H1 (cell line): ENCODE results near the gene SNCAIP. TPM values are rescaled to one million over a fixed set of nuclear protein-coding genes. Genes with fewer than 3 reads are reported as not detected.
A peak's percentile ranks its signal among the peaks of the same experiment; 100 is the strongest.

Experiments
- CTCF ChIA-PET: fragments of 300-600 bp; sonication (Branson Sonifier 250); formaldehyde crosslinking; loops from one replicate; lab custom pipeline; 2021; ENCODE audit not compliant: partially characterized antibody; lab: Charles Lee
- POLR2A ChIA-PET: fragments of 300-600 bp; sonication (Branson Sonifier 250); formaldehyde crosslinking; loops from one replicate; lab custom pipeline; 2021; ENCODE audit warnings: inconsistent platforms; ENCODE audit not compliant: partially characterized antibody; lab: Charles Lee
- DNase-seq, 2 experiments: peaks; one replicate each; pipeline versions ENCODE4 v3.0.0 to v3.0.0-alpha.2; 2010 to 2022; ENCODE audit warnings: low spot score in 2 of 2, low read depth in 1 of 2, mixed read lengths in 1 of 2
- FAIRE-seq: peaks from 2 replicates; lab custom pipeline; 2011; peaks lifted over from hg19 to GRCh38; lab: Jason Lieb, UNC
- H2AFZ ChIP-seq: 2 replicates; pipeline ENCODE4 v1.8.1; 2012; ENCODE audit warnings: low read length, inconsistent platforms
- H2AK5ac ChIP-seq: 2 replicates; pipeline ENCODE4 v1.6.1; 2013; ENCODE audit warnings: low read depth, low read length
- H2BK120ac ChIP-seq: replicated peaks from 2 replicates; pipeline ENCODE3; 2013; ENCODE audit warnings: low read depth, low read length, inconsistent platforms
- H2BK12ac ChIP-seq: 2 replicates; pipeline ENCODE4 v1.6.1; 2013; ENCODE audit warnings: low read depth, low read length
- H2BK15ac ChIP-seq: 2 replicates; pipeline ENCODE4 v1.6.1; 2013; ENCODE audit warnings: low read length
- H2BK20ac ChIP-seq: 2 replicates; pipeline ENCODE4 v1.6.1; 2013; ENCODE audit warnings: low read length
- H2BK5ac ChIP-seq: 2 replicates; pipeline ENCODE4 v1.6.1; 2013; ENCODE audit warnings: low read depth, low read length
- H3K14ac ChIP-seq: 2 replicates; pipeline ENCODE4 v1.6.1; 2013; ENCODE audit warnings: inconsistent platforms; ENCODE audit not compliant: insufficient read length
- H3K18ac ChIP-seq: 2 replicates; pipeline ENCODE4 v1.6.1; 2013; ENCODE audit warnings: low read length; ENCODE audit errors: extremely low read depth
- H3K23ac ChIP-seq: 2 replicates; pipeline ENCODE4 v1.6.1; 2013; ENCODE audit warnings: inconsistent platforms; ENCODE audit not compliant: insufficient read length
- H3K23me2 ChIP-seq: 2 replicates; pipeline ENCODE4 v1.6.1; 2013; ENCODE audit warnings: low read depth, low read length
- H3K27ac ChIP-seq: 2 replicates; pipeline ENCODE4 v1.6.1; 2011; ENCODE audit warnings: low read depth, low read length, inconsistent platforms
- H3K27me3 ChIP-seq, 4 experiments: replicated peaks in 1 of 4; 1 replicate in 1 of 4; 2 replicates in 3 of 4; pipeline versions ENCODE4 v1.6.1 to v1.8.1; 2011 to 2013; ENCODE audit warnings: low read length in 3 of 4, mild to moderate bottlenecking in 3 of 4, inconsistent platforms in 2 of 4, mixed read lengths in 2 of 4, moderate library complexity in 1 of 4; ENCODE audit not compliant: control insufficient read depth in 3 of 4, insufficient read depth in 3 of 4; ENCODE audit errors: extremely low read depth in 1 of 4
- H3K36me3 ChIP-seq, 4 experiments: 2 replicates each; pipeline versions ENCODE4 v1.6.1 to v1.8.1; 2011 to 2013; ENCODE audit warnings: mild to moderate bottlenecking in 4 of 4, low read length in 3 of 4, moderate library complexity in 2 of 4, control low read depth in 1 of 4, inconsistent platforms in 1 of 4; ENCODE audit not compliant: insufficient read depth in 4 of 4, control insufficient read depth in 2 of 4
- H3K4ac ChIP-seq: replicated peaks from 2 replicates; pipeline ENCODE3; 2013; ENCODE audit warnings: low read length, low read depth, mixed read lengths, inconsistent platforms; ENCODE audit not compliant: insufficient read length
- H3K4me1 ChIP-seq, 4 experiments: replicated peaks in 1 of 4; 1 replicate in 1 of 4; 2 replicates in 3 of 4; pipeline versions ENCODE4 v1.6.1 to v1.8.1; 2011 to 2013; ENCODE audit warnings: low read length in 3 of 4, inconsistent platforms in 2 of 4, mixed read lengths in 1 of 4; ENCODE audit not compliant: insufficient read depth in 4 of 4, control insufficient read depth in 3 of 4
- H3K4me2 ChIP-seq, 2 experiments: 2 replicates each; pipeline versions ENCODE4 v1.6.1 to v1.8.1; 2011 to 2013; ENCODE audit warnings: low read depth in 2 of 2, low read length in 2 of 2, control low read depth in 1 of 2, inconsistent platforms in 1 of 2, mild to moderate bottlenecking in 1 of 2; ENCODE audit not compliant: insufficient read depth in 1 of 2
- H3K4me3 ChIP-seq, 4 experiments: fragments of 200-600, 300-600 bp in 1 of 4; sonication (generic), shearing (Covaris generic), sonication (Bioruptor Twin) in 1 of 4; 2 replicates each; pipeline versions ENCODE4 v1.5.1 to v1.8.1; 2011 to 2016; ENCODE audit warnings: low read length in 4 of 4, low read depth in 3 of 4, control low read depth in 2 of 4, inconsistent platforms in 2 of 4, mild to moderate bottlenecking in 2 of 4, mixed read lengths in 1 of 4, moderate library complexity in 1 of 4; ENCODE audit not compliant: insufficient read depth in 2 of 4; ENCODE audit errors: extremely low read depth in 1 of 4
- H3K56ac ChIP-seq: replicated peaks from 2 replicates; pipeline ENCODE3; 2013; ENCODE audit warnings: low read depth, mild to moderate bottlenecking, mixed read lengths, low read length, inconsistent platforms; ENCODE audit not compliant: insufficient read length
- H3K79me1 ChIP-seq: 2 replicates; pipeline ENCODE4 v1.6.1; 2013; ENCODE audit warnings: low read depth, low read length, control low read depth
- H3K79me2 ChIP-seq, 2 experiments: 2 replicates each; pipeline versions ENCODE4 v1.6.1 to v1.8.1; 2012 to 2013; ENCODE audit warnings: low read length in 2 of 2, mild to moderate bottlenecking in 2 of 2, inconsistent platforms in 1 of 2; ENCODE audit not compliant: insufficient read depth in 2 of 2, control insufficient read depth in 1 of 2
- H3K9ac ChIP-seq, 4 experiments: replicated peaks in 1 of 4; 1 replicate in 1 of 4; 2 replicates in 3 of 4; pipeline versions ENCODE4 v1.6.1 to v1.8.1; 2011 to 2013; ENCODE audit warnings: low read depth in 3 of 4, low read length in 3 of 4, control low read depth in 2 of 4, mild to moderate bottlenecking in 2 of 4, moderate library complexity in 2 of 4, inconsistent platforms in 1 of 4; ENCODE audit errors: extremely low read depth in 1 of 4
- H3K9me3 ChIP-seq, 2 experiments: 2 replicates each; pipeline versions ENCODE4 v1.6.1 to v1.8.1; 2012 to 2013; ENCODE audit warnings: mild to moderate bottlenecking in 2 of 2, moderate library complexity in 2 of 2, control low read depth in 1 of 2, inconsistent platforms in 1 of 2, low read depth in 1 of 2, low read length in 1 of 2, mixed read lengths in 1 of 2; ENCODE audit not compliant: insufficient read depth in 2 of 2
- H4K20me1 ChIP-seq, 2 experiments: replicated peaks in 1 of 2; 2 replicates each; pipeline versions ENCODE3 to v1.8.1; 2011 to 2013; ENCODE audit warnings: inconsistent platforms in 2 of 2, low read length in 2 of 2, mild to moderate bottlenecking in 1 of 2; ENCODE audit not compliant: insufficient read depth in 2 of 2, control insufficient read depth in 1 of 2
- H4K5ac ChIP-seq: 2 replicates; pipeline ENCODE4 v1.6.1; 2013; ENCODE audit warnings: low read length, low read depth, mixed read lengths, inconsistent platforms; ENCODE audit not compliant: insufficient read length
- H4K8ac ChIP-seq: 2 replicates; pipeline ENCODE4 v1.8.0; 2013; ENCODE audit warnings: mild to moderate bottlenecking, moderate library complexity, low read length, inconsistent platforms; ENCODE audit not compliant: insufficient read depth; ENCODE audit errors: extremely low read depth
- H4K91ac ChIP-seq: replicated peaks from 2 replicates; pipeline ENCODE3; 2013; ENCODE audit warnings: low read length, mixed read lengths, inconsistent platforms; ENCODE audit not compliant: insufficient read length
- BACH1 ChIP-seq: IDR thresholded peaks from 2 replicates; pipeline ENCODE4 v1.6.1; 2012; ENCODE audit warnings: low read length, improper control_type of control experiment
- EP300 ChIP-seq, 2 experiments: IDR thresholded peaks; 1 replicate in 1 of 2; 2 replicates in 1 of 2; pipeline ENCODE4 v1.6.1; 2011 to 2012; ENCODE audit warnings: low read depth in 2 of 2, low read length in 2 of 2, mild to moderate bottlenecking in 2 of 2, borderline replicate concordance in 1 of 2, inconsistent platforms in 1 of 2, moderate library complexity in 1 of 2
- JUND ChIP-seq: IDR thresholded peaks from 2 replicates; pipeline ENCODE4 v1.6.1; 2011; ENCODE audit warnings: mild to moderate bottlenecking, improper control_type of control experiment, low read length
- KDM1A ChIP-seq: fragments of 200-600, 300-600 bp; sonication (generic); IDR thresholded peaks from 2 replicates; pipeline ENCODE4 v1.7.1; 2016; ENCODE audit warnings: mild to moderate bottlenecking, low read length, borderline replicate concordance
- PHF8 ChIP-seq: fragments of 200-600 bp; sonication (generic); conservative IDR thresholded peaks from 2 replicates; pipeline ENCODE4 v1.7.1; 2012; ENCODE audit warnings: low read depth, mild to moderate bottlenecking, inconsistent platforms, low read length, moderate library complexity
- TEAD4 ChIP-seq: IDR thresholded peaks from 2 replicates; pipeline ENCODE4 v1.6.1; 2012; ENCODE audit warnings: low read depth, low read length, inconsistent platforms, mixed read lengths
- WGBS, 2 experiments: shearing (Covaris generic) in 1 of 2; methylation state at CpG; one replicate each; pipeline versions ENCODE4 v1.1.6 to v1.1.7; 2013 to 2015; ENCODE audit warnings: low lambda C conversion rate in 2 of 2, mixed read lengths in 2 of 2, inconsistent platforms in 1 of 2, low coverage in 1 of 2, missing lambda C conversion rate in 1 of 2; ENCODE audit not compliant: insufficient replicate concordance in 2 of 2, insufficient coverage in 1 of 2, insufficient read length in 1 of 2; ENCODE audit errors: extremely low coverage in 1 of 2, missing lambda C conversion rate in 1 of 2; 5-methylcytosine and 5-hydroxymethylcytosine counted together
- polyA plus RNA-seq, 7 experiments: library from polyadenylated mRNA; depleted of rRNA in 3 of 7; stranded (reverse) in 5 of 7; unstranded in 2 of 7; fragments of >200 nt in 5 of 7; fragments of 200-250 nt in 2 of 7; gene quantifications; 1 replicate in 5 of 7; 2 replicates in 1 of 7; 4 replicates in 1 of 7; pipeline versions ENCODE4 v1.2.1 to v1.2.3, GENCODE V29; 2011 to 2013; ENCODE audit warnings: missing spikeins in 2 of 7, mixed read lengths in 2 of 7
- total RNA-seq: library from RNA; stranded (reverse); fragmentation: NEBNext Ultra II Directional; extraction: Animal tissue kit (Norgen Biotek cat#: 25700); gene quantifications from 2 replicates; pipeline ENCODE4 v1.2.1, GENCODE V29; 2021
- TF ChIP-seq, protein P1 (sequence below): IDR thresholded peaks from 2 replicates; pipeline ENCODE4 v1.6.1; 2011; ENCODE audit warnings: low read depth, mild to moderate bottlenecking, low read length; ENCODE audit not compliant: insufficient read depth
- TF ChIP-seq, protein P2 (sequence below), 3 experiments: IDR thresholded peaks; 1 replicate in 2 of 3; 2 replicates in 1 of 3; pipeline versions ENCODE4 v1.5.1 to v1.6.1; 2011; ENCODE audit warnings: low read length in 3 of 3, mild to moderate bottlenecking in 3 of 3, inconsistent platforms in 2 of 3, low read depth in 1 of 3, moderate library complexity in 1 of 3; ENCODE audit not compliant: insufficient read depth in 1 of 3; ENCODE audit errors: control extremely low read depth in 1 of 3

The SNCAIP gene
- total and polyA plus RNA-seq, 2 of the 8 experiments (the other 6 are each of a cell fraction or from before 2014, with no cell fraction given), result 3.9 to 9.0 TPM

DNA sequence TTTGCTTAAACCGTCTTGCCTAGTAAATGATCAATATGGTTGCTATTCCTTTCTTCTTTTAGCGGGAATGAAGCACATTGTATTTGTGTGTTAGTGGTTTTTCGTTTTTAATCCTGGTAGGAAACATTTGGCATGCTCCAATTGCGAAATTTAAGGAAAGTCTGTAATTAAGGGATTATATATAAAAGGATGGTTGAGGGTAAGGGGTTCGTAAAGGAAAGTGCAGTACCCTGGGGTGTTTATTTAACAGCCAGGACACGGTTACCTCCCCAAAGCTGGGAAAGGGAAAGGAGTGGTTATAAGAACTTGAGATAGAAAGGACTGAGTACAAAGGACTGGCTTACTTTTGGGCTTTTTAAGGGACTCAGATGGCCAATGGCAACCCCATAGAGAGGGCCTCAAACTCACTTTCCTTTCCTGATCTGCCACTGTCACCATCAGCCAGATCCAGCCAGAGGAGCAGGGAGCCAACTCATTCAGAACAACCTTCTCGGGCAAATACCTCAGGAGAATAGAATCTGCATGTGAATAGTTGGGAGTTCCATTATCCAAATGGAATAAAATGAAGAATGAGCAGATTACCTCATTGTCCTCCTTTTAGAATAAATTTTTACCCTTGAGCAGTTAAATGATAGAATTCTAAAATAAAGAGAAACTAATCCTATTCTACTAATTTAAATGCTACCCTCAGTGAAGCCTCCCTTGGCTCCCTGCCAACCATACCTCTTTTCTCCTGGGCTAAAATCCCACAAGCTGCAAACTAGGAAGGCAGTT is 117.7 kb downstream of the SNCAIP start:
- Histone ChIP-seq H3K27me3 (no peaks in the 10 kb centered on the region), H4K8ac (no peak overlapping the region), H2AK5ac (no peak overlapping the region), H2AFZ (no peak overlapping the region; the same call in 1 of the 2 replicates), H3K4me2 (peak overlapping the region; percentile 36 to 39; a peak in 2 of 4 replicates), H3K9ac (no peak overlapping the region), H2BK120ac (no peak overlapping the region), H3K18ac (no peak overlapping the region), H3K4me3 (peak overlapping the region in 1 of 4 experiments; percentile 12; a peak in 1 of 8 replicates), H4K20me1 (no peaks in the 10 kb centered on the region), H3K79me2 (no peaks in the 10 kb centered on the region), H2BK20ac (no peak overlapping the region), H3K23me2 (no peaks in the 10 kb centered on the region), H3K79me1 (no peaks in the 10 kb centered on the region), H3K4me1 (peaks cover 0 to 11% (median 5%) of the 10 kb centered on the region in 4 experiments; a peak in 4 of 7 replicates), H3K36me3 (no peaks in the 10 kb centered on the region), H2BK12ac (0 out of 2 replicates have a peak overlapping the region, but pooled peaks have one; percentile 18), H2BK5ac (no peak overlapping the region), H3K23ac (no peak overlapping the region), H4K5ac (peak overlapping the region; percentile 34), H3K9me3 (peaks cover 0 to 4% of the 10 kb centered on the region in 2 experiments; a peak in 2 of 4 replicates), H2BK15ac (no peak overlapping the region), H3K4ac (no peak overlapping the region), H3K56ac (no peak overlapping the region), H3K14ac (no peak overlapping the region), H4K91ac (no peak overlapping the region), H3K27ac (peak overlapping the region; percentile 49; the same call in 1 of the 2 replicates)
- CTCF ChIA-PET, result interaction anchor here (1.3 kb wide), 1 partner anchor 234 kb away, joined by 4 read pairs; no protein-coding TSS in a partner anchor
- WGBS, 2 experiments, result 36 to 100% methylated on average over 1 to 7 of the region's 7 CpGs
- peak; percentile 96 for FAIRE-seq
- peak in 1 of 2 experiments; percentile 38 for DNase-seq
- POLR2A ChIA-PET, result no interaction called here
- 0 out of 2 replicates have a peak, but pooled peaks have one; percentile 6 for TF ChIP-seq JUND
- TF ChIP-seq TEAD4, result 0 out of 2 replicates have a peak, but pooled peaks have one; percentile 20
- TF ChIP-seq, protein P1, sequence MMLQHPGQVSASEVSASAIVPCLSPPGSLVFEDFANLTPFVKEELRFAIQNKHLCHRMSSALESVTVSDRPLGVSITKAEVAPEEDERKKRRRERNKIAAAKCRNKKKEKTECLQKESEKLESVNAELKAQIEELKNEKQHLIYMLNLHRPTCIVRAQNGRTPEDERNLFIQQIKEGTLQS, result no peak
- no peak for TF ChIP-seq BACH1
- TF ChIP-seq PHF8, result no peak
- TF ChIP-seq EP300 (IDR thresholded peaks at IDR 0.05; ENCODE audit: borderline replicate concordance in 1 of 2, low read depth in 2 of 2, low read length in 2 of 2), result no peak
- TF ChIP-seq, protein P2, sequence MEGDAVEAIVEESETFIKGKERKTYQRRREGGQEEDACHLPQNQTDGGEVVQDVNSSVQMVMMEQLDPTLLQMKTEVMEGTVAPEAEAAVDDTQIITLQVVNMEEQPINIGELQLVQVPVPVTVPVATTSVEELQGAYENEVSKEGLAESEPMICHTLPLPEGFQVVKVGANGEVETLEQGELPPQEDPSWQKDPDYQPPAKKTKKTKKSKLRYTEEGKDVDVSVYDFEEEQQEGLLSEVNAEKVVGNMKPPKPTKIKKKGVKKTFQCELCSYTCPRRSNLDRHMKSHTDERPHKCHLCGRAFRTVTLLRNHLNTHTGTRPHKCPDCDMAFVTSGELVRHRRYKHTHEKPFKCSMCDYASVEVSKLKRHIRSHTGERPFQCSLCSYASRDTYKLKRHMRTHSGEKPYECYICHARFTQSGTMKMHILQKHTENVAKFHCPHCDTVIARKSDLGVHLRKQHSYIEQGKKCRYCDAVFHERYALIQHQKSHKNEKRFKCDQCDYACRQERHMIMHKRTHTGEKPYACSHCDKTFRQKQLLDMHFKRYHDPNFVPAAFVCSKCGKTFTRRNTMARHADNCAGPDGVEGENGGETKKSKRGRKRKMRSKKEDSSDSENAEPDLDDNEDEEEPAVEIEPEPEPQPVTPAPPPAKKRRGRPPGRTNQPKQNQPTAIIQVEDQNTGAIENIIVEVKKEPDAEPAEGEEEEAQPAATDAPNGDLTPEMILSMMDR (IDR thresholded peaks at IDR 0.05; ENCODE audit: control extremely low read depth in 1 of 3, insufficient read depth in 1 of 3, low read depth in 1 of 3, low read length in 3 of 3), result no peak
- no peak for TF ChIP-seq KDM1A
